OCI-LY1 (cell line): ENCODE measurements around the gene ZFP42.

Experiments
- CTCF ChIP-seq: fragments of 200-600 bp; sonication (generic), shearing (Covaris generic); IDR thresholded peaks from 2 replicates; pipeline ENCODE4 v1.5.1; 2017; ENCODE audit warnings: mild to moderate bottlenecking, antibody characterized with exemption, low read length, moderate library complexity, mixed read lengths
- EZH2 ChIP-seq: fragments of 200-600 bp; sonication (generic), shearing (Covaris generic); IDR thresholded peaks from 2 replicates; pipeline ENCODE4 v1.8.0; 2017; ENCODE audit warnings: borderline replicate concordance, mixed run types, mild to moderate bottlenecking, antibody characterized with exemption, low read length, moderate library complexity, mixed read lengths

- no peak for TF ChIP-seq CTCF
- no peak for TF ChIP-seq EZH2
Measured at GRCh38 chr4:188023682-188024081, 28.1 kb downstream of the ZFP42 start.
